GM23338 (cell line): Measurements from ENCODE around the gene SYCN. TPM values are rescaled to one million over a fixed set of nuclear protein-coding genes. Genes with fewer than 3 reads are reported as not detected.
A peak's percentile ranks its signal among the peaks of the same experiment; 100 is the strongest.

Source experiments
- ATAC-seq: fragments of 200-7000 bp; cut with Tn5 transposase; 3 replicates; pipeline ENCODE4 v1.9.1; 2020
- DNase-seq: peaks from one replicate; pipeline ENCODE4 v3.0.0-alpha.2; 2015; ENCODE audit warnings: low spot score
- H2AFZ ChIP-seq: fragments of 200-600 bp; sonication (generic); 2 replicates; pipeline ENCODE4 v1.8.0; 2016; ENCODE audit warnings: antibody characterized with exemption, mild to moderate bottlenecking, moderate library complexity
- H3F3A ChIP-seq: fragments of 200-600 bp; sonication (generic); replicated peaks from 2 replicates; pipeline ENCODE4 v1.8.0; 2017; ENCODE audit warnings: antibody characterized with exemption, mixed run types, low read depth
- H3K27ac ChIP-seq: fragments of 200-600 bp; sonication (generic); 2 replicates; pipeline ENCODE4 v1.6.1; 2016; ENCODE audit warnings: low read depth
- H3K27me3 ChIP-seq: fragments of 200-600 bp; sonication (generic); 2 replicates; pipeline ENCODE4 v1.8.0; 2016; ENCODE audit warnings: mild to moderate bottlenecking, mixed run types, moderate library complexity; ENCODE audit not compliant: insufficient read depth
- H3K36me3 ChIP-seq: fragments of 200-600 bp; sonication (generic); 2 replicates; pipeline ENCODE4 v1.8.0; 2016; ENCODE audit warnings: mild to moderate bottlenecking; ENCODE audit not compliant: insufficient read depth
- H3K4me1 ChIP-seq: fragments of 200-600 bp; sonication (generic); 2 replicates; pipeline ENCODE4 v1.8.0; 2016; ENCODE audit warnings: mild to moderate bottlenecking, moderate library complexity; ENCODE audit not compliant: insufficient read depth
- H3K4me2 ChIP-seq: fragments of 200-600 bp; sonication (generic); 2 replicates; pipeline ENCODE4 v1.7.1; 2017; ENCODE audit warnings: mixed run types
- H3K4me3 ChIP-seq: fragments of 200-600 bp; sonication (generic); 2 replicates; pipeline ENCODE4 v1.6.1; 2016; ENCODE audit warnings: mixed run types
- H3K79me2 ChIP-seq: fragments of 200-600 bp; sonication (generic); replicated peaks from 2 replicates; pipeline ENCODE4 v1.8.0; 2017; ENCODE audit warnings: mild to moderate bottlenecking; ENCODE audit not compliant: insufficient read depth
- H3K9me2 ChIP-seq: fragments of 200-600 bp; sonication (generic); 2 replicates; pipeline ENCODE4 v1.8.0; 2017; ENCODE audit not compliant: insufficient read depth
- H4K20me1 ChIP-seq: fragments of 200-600 bp; sonication (generic); replicated peaks from 2 replicates; pipeline ENCODE4 v1.8.0; 2017; ENCODE audit warnings: mild to moderate bottlenecking; ENCODE audit not compliant: insufficient read depth
- H3K27ac Mint-ChIP-seq: 2 replicates; pipeline ENCODE4 v1.8.0; 2020; ENCODE audit warnings: inconsistent platforms, mild to moderate bottlenecking, moderate library complexity, mixed read lengths
- H3K27me3 Mint-ChIP-seq: 3 replicates; pipeline ENCODE4 v1.8.0; 2022; ENCODE audit warnings: low read depth, mild to moderate bottlenecking, moderate library complexity, mixed read lengths, inconsistent platforms; ENCODE audit not compliant: insufficient read depth, poor library complexity
- H3K36me3 Mint-ChIP-seq: 3 replicates; pipeline ENCODE4 v1.8.0; 2021; ENCODE audit warnings: low read depth, mild to moderate bottlenecking, inconsistent platforms, moderate library complexity, mixed read lengths
- H3K4me1 Mint-ChIP-seq: 3 replicates; pipeline ENCODE4 v1.8.0; 2020; ENCODE audit warnings: mild to moderate bottlenecking, inconsistent platforms, mixed read lengths
- H3K4me3 Mint-ChIP-seq: 3 replicates; pipeline ENCODE4 v1.8.0; 2021; ENCODE audit warnings: moderate library complexity, mild to moderate bottlenecking, inconsistent platforms, mixed read lengths
- H3K9me3 Mint-ChIP-seq: 3 replicates; pipeline ENCODE4 v1.8.0; 2020; ENCODE audit warnings: moderate library complexity, mild to moderate bottlenecking, inconsistent platforms, mixed read lengths
- CREB1 ChIP-seq: fragments of 250-450 bp; sonication (Bioruptor Pico); IDR thresholded peaks from 2 replicates; pipeline ENCODE4 v1.5.0; 2020; ENCODE audit warnings: low read depth, mild to moderate bottlenecking, moderate library complexity
- EZH2 ChIP-seq: fragments of 200-600 bp; sonication (generic); IDR thresholded peaks from one replicate; pipeline ENCODE4 v1.8.0; 2017; ENCODE audit warnings: antibody characterized with exemption, mild to moderate bottlenecking, low read depth; ENCODE audit not compliant: unreplicated experiment
- EZH2phosphoT487 ChIP-seq: fragments of 200-600 bp; sonication (generic); IDR thresholded peaks from one replicate; pipeline ENCODE4 v1.8.1; 2018; ENCODE audit warnings: antibody characterized with exemption; ENCODE audit not compliant: unreplicated experiment
- JUNB ChIP-seq: IDR thresholded peaks from one replicate; pipeline ENCODE4 v1.6.1; 2016; ENCODE audit warnings: antibody characterized with exemption; ENCODE audit not compliant: unreplicated experiment
- NANOG ChIP-seq: IDR thresholded peaks from 2 replicates; pipeline ENCODE4 v1.6.1; 2016; ENCODE audit warnings: antibody characterized with exemption, borderline replicate concordance
- POLR2AphosphoS5 ChIP-seq: IDR thresholded peaks from 2 replicates; pipeline ENCODE4 v1.6.1; 2016; ENCODE audit warnings: antibody characterized with exemption, low read depth
- STAT1 ChIP-seq: IDR thresholded peaks from one replicate; pipeline ENCODE4 v1.6.1; 2016; ENCODE audit warnings: antibody characterized with exemption; ENCODE audit not compliant: unreplicated experiment
- ZNF114 ChIP-seq: fragments of 250-450 bp; sonication (Bioruptor Pico); IDR thresholded peaks from 2 replicates; pipeline ENCODE4 v1.5.0; 2020; ENCODE audit warnings: mild to moderate bottlenecking, moderate library complexity
- ZNF331 ChIP-seq: fragments of 250-450 bp; sonication (Bioruptor Pico); IDR thresholded peaks from 2 replicates; pipeline ENCODE4 v1.5.0; 2020; ENCODE audit warnings: low read depth, mild to moderate bottlenecking, moderate library complexity
- polyA plus RNA-seq: library from polyadenylated mRNA; unstranded; fragments of >200 nt; fragmentation: Nextera tagmentation; extraction: Ambion mirVana; gene quantifications from 2 replicates; pipeline ENCODE4 v1.2.1, GENCODE V29; 2016
- total RNA-seq: library from RNA; depleted of rRNA; stranded (reverse); fragments of >200 nt; shearing (Covaris generic); gene quantifications from 2 replicates; pipeline ENCODE4 v1.2.3, GENCODE V29; 2014
- TF ChIP-seq, protein P1 (sequence below): fragments of 250-450 bp; sonication (Bioruptor Pico); IDR thresholded peaks from 2 replicates; pipeline ENCODE4 v1.5.0; 2020; ENCODE audit warnings: mild to moderate bottlenecking, moderate library complexity
- TF ChIP-seq, protein P2 (sequence below), 2 experiments: fragments of 200-600 bp in 1 of 2; sonication (generic) in 1 of 2; conservative IDR thresholded peaks; 2 replicates each; pipeline versions ENCODE4 v1.5.1 to v1.6.1; 2016 to 2017; ENCODE audit warnings: antibody characterized with exemption in 2 of 2, low read depth in 2 of 2, mild to moderate bottlenecking in 2 of 2, moderate library complexity in 1 of 2
- TF ChIP-seq, protein P3 (sequence below): IDR thresholded peaks from one replicate; pipeline ENCODE4 v1.6.1; 2018; ENCODE audit warnings: antibody characterized with exemption; ENCODE audit not compliant: unreplicated experiment
- TF ChIP-seq, protein P4 (sequence below): IDR thresholded peaks from 2 replicates; pipeline ENCODE4 v1.6.1; 2016; ENCODE audit warnings: antibody characterized with exemption

SYCN gene
- total and polyA plus RNA-seq, 2 experiments from 2014 or later: not detected

DNA sequence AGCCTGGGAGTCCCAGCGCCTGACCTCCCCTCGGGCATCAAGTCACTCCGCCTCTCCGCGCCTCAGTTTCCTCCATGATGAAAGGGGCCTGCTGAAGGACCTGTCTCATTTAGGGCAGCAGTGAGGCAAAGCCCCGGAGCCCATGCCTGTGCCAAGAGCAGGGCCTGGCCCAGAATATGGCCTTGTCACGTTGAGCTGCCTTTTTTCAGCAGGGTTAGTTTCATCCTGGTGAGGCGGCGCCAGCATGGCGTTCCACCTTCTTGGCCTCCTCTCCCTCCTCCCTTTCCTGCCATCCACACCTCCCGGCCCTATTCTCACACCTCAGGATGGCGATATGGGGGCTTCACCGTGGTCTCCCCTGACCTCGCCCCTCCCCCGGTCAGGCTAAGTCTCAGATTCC is 48.3 kb downstream of the SYCN start:
- TF ChIP-seq, protein P1, sequence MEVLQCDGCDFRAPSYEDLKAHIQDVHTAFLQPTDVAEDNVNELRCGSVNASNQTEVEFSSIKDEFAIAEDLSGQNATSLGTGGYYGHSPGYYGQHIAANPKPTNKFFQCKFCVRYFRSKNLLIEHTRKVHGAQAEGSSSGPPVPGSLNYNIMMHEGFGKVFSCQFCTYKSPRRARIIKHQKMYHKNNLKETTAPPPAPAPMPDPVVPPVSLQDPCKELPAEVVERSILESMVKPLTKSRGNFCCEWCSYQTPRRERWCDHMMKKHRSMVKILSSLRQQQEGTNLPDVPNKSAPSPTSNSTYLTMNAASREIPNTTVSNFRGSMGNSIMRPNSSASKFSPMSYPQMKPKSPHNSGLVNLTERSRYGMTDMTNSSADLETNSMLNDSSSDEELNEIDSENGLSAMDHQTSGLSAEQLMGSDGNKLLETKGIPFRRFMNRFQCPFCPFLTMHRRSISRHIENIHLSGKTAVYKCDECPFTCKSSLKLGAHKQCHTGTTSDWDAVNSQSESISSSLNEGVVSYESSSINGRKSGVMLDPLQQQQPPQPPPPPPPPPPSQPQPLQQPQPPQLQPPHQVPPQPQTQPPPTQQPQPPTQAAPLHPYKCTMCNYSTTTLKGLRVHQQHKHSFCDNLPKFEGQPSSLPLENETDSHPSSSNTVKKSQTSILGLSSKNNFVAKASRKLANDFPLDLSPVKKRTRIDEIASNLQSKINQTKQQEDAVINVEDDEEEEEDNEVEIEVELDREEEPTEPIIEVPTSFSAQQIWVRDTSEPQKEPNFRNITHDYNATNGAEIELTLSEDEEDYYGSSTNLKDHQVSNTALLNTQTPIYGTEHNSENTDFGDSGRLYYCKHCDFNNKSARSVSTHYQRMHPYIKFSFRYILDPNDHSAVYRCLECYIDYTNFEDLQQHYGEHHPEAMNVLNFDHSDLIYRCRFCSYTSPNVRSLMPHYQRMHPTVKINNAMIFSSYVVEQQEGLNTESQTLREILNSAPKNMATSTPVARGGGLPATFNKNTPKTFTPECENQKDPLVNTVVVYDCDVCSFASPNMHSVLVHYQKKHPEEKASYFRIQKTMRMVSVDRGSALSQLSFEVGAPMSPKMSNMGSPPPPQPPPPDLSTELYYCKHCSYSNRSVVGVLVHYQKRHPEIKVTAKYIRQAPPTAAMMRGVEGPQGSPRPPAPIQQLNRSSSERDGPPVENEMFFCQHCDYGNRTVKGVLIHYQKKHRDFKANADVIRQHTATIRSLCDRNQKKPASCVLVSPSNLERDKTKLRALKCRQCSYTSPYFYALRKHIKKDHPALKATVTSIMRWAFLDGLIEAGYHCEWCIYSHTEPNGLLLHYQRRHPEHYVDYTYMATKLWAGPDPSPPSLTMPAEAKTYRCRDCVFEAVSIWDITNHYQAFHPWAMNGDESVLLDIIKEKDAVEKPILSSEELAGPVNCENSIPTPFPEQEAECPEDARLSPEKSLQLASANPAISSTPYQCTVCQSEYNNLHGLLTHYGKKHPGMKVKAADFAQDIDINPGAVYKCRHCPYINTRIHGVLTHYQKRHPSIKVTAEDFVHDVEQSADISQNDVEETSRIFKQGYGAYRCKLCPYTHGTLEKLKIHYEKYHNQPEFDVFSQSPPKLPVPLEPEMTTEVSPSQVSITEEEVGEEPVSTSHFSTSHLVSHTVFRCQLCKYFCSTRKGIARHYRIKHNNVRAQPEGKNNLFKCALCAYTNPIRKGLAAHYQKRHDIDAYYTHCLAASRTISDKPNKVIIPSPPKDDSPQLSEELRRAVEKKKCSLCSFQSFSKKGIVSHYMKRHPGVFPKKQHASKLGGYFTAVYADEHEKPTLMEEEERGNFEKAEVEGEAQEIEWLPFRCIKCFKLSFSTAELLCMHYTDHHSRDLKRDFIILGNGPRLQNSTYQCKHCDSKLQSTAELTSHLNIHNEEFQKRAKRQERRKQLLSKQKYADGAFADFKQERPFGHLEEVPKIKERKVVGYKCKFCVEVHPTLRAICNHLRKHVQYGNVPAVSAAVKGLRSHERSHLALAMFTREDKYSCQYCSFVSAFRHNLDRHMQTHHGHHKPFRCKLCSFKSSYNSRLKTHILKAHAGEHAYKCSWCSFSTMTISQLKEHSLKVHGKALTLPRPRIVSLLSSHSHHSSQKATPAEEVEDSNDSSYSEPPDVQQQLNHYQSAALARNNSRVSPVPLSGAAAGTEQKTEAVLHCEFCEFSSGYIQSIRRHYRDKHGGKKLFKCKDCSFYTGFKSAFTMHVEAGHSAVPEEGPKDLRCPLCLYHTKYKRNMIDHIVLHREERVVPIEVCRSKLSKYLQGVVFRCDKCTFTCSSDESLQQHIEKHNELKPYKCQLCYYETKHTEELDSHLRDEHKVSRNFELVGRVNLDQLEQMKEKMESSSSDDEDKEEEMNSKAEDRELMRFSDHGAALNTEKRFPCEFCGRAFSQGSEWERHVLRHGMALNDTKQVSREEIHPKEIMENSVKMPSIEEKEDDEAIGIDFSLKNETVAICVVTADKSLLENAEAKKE (CRISPR knock-in tag): no peak
- TF ChIP-seq JUNB (no peak), POLR2AphosphoS5 (no peak), ZNF331 (CRISPR knock-in tag) (no peak), STAT1 (no peak), EZH2phosphoT487 (no peak), CREB1 (CRISPR knock-in tag) (no peak), ZNF114 (CRISPR knock-in tag) (no peak), NANOG (no peak), EZH2 (no peak)
- TF ChIP-seq, protein P2, sequence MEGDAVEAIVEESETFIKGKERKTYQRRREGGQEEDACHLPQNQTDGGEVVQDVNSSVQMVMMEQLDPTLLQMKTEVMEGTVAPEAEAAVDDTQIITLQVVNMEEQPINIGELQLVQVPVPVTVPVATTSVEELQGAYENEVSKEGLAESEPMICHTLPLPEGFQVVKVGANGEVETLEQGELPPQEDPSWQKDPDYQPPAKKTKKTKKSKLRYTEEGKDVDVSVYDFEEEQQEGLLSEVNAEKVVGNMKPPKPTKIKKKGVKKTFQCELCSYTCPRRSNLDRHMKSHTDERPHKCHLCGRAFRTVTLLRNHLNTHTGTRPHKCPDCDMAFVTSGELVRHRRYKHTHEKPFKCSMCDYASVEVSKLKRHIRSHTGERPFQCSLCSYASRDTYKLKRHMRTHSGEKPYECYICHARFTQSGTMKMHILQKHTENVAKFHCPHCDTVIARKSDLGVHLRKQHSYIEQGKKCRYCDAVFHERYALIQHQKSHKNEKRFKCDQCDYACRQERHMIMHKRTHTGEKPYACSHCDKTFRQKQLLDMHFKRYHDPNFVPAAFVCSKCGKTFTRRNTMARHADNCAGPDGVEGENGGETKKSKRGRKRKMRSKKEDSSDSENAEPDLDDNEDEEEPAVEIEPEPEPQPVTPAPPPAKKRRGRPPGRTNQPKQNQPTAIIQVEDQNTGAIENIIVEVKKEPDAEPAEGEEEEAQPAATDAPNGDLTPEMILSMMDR (conservative IDR thresholded peaks at IDR 0.05; ENCODE audit: low read depth in 2 of 2): no peak
- TF ChIP-seq, protein P3, sequence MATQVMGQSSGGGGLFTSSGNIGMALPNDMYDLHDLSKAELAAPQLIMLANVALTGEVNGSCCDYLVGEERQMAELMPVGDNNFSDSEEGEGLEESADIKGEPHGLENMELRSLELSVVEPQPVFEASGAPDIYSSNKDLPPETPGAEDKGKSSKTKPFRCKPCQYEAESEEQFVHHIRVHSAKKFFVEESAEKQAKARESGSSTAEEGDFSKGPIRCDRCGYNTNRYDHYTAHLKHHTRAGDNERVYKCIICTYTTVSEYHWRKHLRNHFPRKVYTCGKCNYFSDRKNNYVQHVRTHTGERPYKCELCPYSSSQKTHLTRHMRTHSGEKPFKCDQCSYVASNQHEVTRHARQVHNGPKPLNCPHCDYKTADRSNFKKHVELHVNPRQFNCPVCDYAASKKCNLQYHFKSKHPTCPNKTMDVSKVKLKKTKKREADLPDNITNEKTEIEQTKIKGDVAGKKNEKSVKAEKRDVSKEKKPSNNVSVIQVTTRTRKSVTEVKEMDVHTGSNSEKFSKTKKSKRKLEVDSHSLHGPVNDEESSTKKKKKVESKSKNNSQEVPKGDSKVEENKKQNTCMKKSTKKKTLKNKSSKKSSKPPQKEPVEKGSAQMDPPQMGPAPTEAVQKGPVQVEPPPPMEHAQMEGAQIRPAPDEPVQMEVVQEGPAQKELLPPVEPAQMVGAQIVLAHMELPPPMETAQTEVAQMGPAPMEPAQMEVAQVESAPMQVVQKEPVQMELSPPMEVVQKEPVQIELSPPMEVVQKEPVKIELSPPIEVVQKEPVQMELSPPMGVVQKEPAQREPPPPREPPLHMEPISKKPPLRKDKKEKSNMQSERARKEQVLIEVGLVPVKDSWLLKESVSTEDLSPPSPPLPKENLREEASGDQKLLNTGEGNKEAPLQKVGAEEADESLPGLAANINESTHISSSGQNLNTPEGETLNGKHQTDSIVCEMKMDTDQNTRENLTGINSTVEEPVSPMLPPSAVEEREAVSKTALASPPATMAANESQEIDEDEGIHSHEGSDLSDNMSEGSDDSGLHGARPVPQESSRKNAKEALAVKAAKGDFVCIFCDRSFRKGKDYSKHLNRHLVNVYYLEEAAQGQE: no peak
- TF ChIP-seq, protein P4, sequence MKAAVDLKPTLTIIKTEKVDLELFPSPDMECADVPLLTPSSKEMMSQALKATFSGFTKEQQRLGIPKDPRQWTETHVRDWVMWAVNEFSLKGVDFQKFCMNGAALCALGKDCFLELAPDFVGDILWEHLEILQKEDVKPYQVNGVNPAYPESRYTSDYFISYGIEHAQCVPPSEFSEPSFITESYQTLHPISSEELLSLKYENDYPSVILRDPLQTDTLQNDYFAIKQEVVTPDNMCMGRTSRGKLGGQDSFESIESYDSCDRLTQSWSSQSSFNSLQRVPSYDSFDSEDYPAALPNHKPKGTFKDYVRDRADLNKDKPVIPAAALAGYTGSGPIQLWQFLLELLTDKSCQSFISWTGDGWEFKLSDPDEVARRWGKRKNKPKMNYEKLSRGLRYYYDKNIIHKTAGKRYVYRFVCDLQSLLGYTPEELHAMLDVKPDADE: no peak
- Mint-ChIP-seq H3K27ac (peak overlapping the region; percentile 84), H3K4me3 (no peak overlapping the region; the same call in 2 of the 3 replicates), H3K27me3 (peaks cover 11% of the 10 kb centered on the region), H3K36me3 (no peaks in the 10 kb centered on the region; the same call in 1 of the 3 replicates), H3K4me1 (peaks cover 45% of the 10 kb centered on the region), H3K9me3 (no peaks in the 10 kb centered on the region; the same call in 1 of the 3 replicates)
- peaks cover 4% of the 10 kb centered on the region for H4K20me1 ChIP-seq
- H2AFZ ChIP-seq: no peak overlapping the region
- no peaks in the 10 kb centered on the region for H3K27me3 ChIP-seq
- H3K4me3 ChIP-seq: no peak overlapping the region
- no peaks in the 10 kb centered on the region for H3K9me2 ChIP-seq
- H3F3A ChIP-seq: no peaks in the 10 kb centered on the region
- no peaks in the 10 kb centered on the region for H3K36me3 ChIP-seq
- peaks cover 17% of the 10 kb centered on the region for H3K4me1 ChIP-seq
- DNase-seq: no peak
- no peak overlapping the region for H3K4me2 ChIP-seq
- no peak for ATAC-seq
- peaks cover 44% of the 10 kb centered on the region for H3K79me2 ChIP-seq
- H3K27ac ChIP-seq: no peak overlapping the region
